ENCODE measurements around the gene RSPH1. TPM values are rescaled to one million over a fixed set of nuclear protein-coding genes. Genes with fewer than 3 reads are reported as not detected.

RSPH1 gene
- total and polyA plus RNA-seq, 4 donors, result 0.09 to 0.17 (median 0.16) TPM; not detected in 1

DNA sequence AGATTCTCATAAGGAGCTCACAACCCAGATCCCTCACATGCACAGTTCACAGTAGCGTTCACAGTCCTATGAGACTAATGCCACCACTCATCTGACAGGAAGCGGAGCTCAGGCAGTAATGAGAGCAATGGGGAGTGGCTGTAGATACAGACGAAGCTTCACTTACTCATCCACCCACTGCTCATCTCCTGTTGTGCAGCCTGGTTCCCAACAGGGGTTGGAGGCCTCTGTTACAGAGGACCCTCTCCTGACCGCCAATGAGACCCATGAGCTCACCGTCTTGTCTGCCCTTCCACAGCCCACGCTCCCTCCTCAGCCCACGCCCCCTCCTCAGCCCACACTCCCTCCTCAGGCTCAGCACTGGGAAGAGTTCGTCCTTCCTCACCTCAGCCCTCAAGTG is 39.6 kb downstream of the RSPH1 start (continued):
- TF ChIP-seq REST (IDR thresholded peaks at IDR 0.05) (no peak), ATF3 (IDR thresholded peaks at IDR 0.05) (no peak)

- Histone ChIP-seq H3K9me3 (ENCODE audit: control insufficient read depth in 4 of 4, low read length in 3 of 4) (no peaks in the 10 kb centered on the region), H3K27ac (ENCODE audit: low read depth in 1 of 2, low read length in 2 of 2) (no peak overlapping the region)
These were observed 40.1 kb downstream of the RSPH1 start for GRCh38 chr21:42455754-42456440.

More at GRCh38 chr21:42455754-42456440, 40.1 kb downstream of the RSPH1 start:
- H3K9ac ChIP-seq (ENCODE audit: low read depth in 1 of 2, low read length in 2 of 2), result no peak overlapping the region
- DNase-seq (ENCODE audit: low spot score), result no peak
- no peak overlapping the region for H3K4me3 ChIP-seq (ENCODE audit: low read depth in 1 of 3, low read length in 3 of 3)
- no peaks in the 10 kb centered on the region for H3K27me3 ChIP-seq (ENCODE audit: control insufficient read depth in 4 of 4, insufficient read depth in 4 of 4, low read length in 3 of 4)
- 83% methylated on average over 10 of the region's 10 CpGs for WGBS
- H3K36me3 ChIP-seq (ENCODE audit: control insufficient read depth in 4 of 4, insufficient read depth in 3 of 4, low read depth in 1 of 4, low read length in 3 of 4), result no peaks in the 10 kb centered on the region
- no peak for TF ChIP-seq SP1 (IDR thresholded peaks at IDR 0.05)
- no peak for TF ChIP-seq REST (IDR thresholded peaks at IDR 0.05)
- TF ChIP-seq JUND (IDR thresholded peaks at IDR 0.05), result no peak
- TF ChIP-seq NR2F2 (IDR thresholded peaks at IDR 0.05), result no peak
- no peak for TF ChIP-seq YY1 (IDR thresholded peaks at IDR 0.05)
- TF ChIP-seq RAD21 (IDR thresholded peaks at IDR 0.05), result no peak
- no peak for TF ChIP-seq TAF1 (conservative IDR thresholded peaks at IDR 0.05)
- no peak for TF ChIP-seq FOXA2 (IDR thresholded peaks at IDR 0.05)
- no peak for TF ChIP-seq MAX (IDR thresholded peaks at IDR 0.05)
- TF ChIP-seq, protein P1, sequence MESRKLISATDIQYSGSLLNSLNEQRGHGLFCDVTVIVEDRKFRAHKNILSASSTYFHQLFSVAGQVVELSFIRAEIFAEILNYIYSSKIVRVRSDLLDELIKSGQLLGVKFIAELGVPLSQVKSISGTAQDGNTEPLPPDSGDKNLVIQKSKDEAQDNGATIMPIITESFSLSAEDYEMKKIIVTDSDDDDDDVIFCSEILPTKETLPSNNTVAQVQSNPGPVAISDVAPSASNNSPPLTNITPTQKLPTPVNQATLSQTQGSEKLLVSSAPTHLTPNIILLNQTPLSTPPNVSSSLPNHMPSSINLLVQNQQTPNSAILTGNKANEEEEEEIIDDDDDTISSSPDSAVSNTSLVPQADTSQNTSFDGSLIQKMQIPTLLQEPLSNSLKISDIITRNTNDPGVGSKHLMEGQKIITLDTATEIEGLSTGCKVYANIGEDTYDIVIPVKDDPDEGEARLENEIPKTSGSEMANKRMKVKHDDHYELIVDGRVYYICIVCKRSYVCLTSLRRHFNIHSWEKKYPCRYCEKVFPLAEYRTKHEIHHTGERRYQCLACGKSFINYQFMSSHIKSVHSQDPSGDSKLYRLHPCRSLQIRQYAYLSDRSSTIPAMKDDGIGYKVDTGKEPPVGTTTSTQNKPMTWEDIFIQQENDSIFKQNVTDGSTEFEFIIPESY (IDR thresholded peaks at IDR 0.05), result no peak
- no peak for TF ChIP-seq EGR1 (IDR thresholded peaks at IDR 0.05; ENCODE audit: low read depth in 2 of 2)
- no peak for TF ChIP-seq CTCF (IDR thresholded peaks at IDR 0.05; ENCODE audit: low read depth, low read length, missing input control)
- TF ChIP-seq ATF3 (IDR thresholded peaks at IDR 0.05), result no peak
- no peak for TF ChIP-seq GABPA (IDR thresholded peaks at IDR 0.05 in 1 of 2, conservative IDR thresholded peaks at IDR 0.05 in 1 of 2)
- H3K4me1 ChIP-seq (ENCODE audit: control insufficient read depth in 4 of 4, insufficient read depth in 4 of 4, low read length in 3 of 4), result no peaks in the 10 kb centered on the region
